Measurements from ENCODE around the gene NELL2. TPM values are rescaled to one million over a fixed set of nuclear protein-coding genes. Genes with fewer than 3 reads are reported as not detected.

The NELL2 gene
- total RNA-seq, 1 experiment from 2014 or later: 32.7 TPM

DNA sequence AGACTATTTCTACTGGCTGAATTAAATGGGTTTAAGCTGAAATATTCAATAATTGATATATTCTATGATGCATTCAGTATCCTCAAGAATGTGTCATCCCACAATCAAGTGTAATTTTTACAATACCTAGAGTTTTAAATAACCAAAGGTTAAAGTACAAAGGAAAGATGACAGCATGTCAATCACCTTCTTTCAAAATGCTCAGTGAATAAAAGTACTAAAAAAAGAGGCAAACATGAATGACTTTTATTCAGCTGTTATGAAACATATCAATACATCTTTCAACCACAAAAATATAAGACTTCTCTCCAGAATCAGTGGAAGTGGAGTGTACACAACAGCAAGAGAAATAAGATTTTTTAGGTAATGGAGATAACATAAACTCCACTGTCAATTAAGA, 72.0 kb downstream of the NELL2 start:
- H2AK5ac ChIP-seq (ENCODE audit: insufficient read length, low read length): no peak overlapping the region
- Mint-ChIP-seq H3K4me1 (peaks cover 7% of the 10 kb centered on the region in 2 experiments), H3K36me3 (ENCODE audit: insufficient read depth in 1 of 3, low read depth in 3 of 3) (no peaks in the 10 kb centered on the region), H3K4me3 (no peak overlapping the region), H3K27me3 (ENCODE audit: low read depth) (no peaks in the 10 kb centered on the region), H3K9me3 (no peaks in the 10 kb centered on the region), H3K27ac (no peak overlapping the region)
- no peaks in the 10 kb centered on the region for H3K4me1 ChIP-seq (ENCODE audit: insufficient read depth, low read length)
- no peaks in the 10 kb centered on the region for H3K9me3 ChIP-seq (ENCODE audit: control insufficient read depth, low read depth, low read length)
- H3K27ac ChIP-seq (ENCODE audit: insufficient read length, low read depth, low read length): no peak overlapping the region
- H3K4me2 ChIP-seq (ENCODE audit: insufficient read depth, insufficient read length, low read length): no peak overlapping the region
- H3K27me3 ChIP-seq (ENCODE audit: insufficient read depth, low read length): no peaks in the 10 kb centered on the region
- H2BK12ac ChIP-seq (ENCODE audit: insufficient read length, low read depth, low read length): no peak overlapping the region
- no peak overlapping the region for H3K18ac ChIP-seq (ENCODE audit: insufficient read length, low read depth, low read length)
- no peaks in the 10 kb centered on the region for H3K23me2 ChIP-seq (ENCODE audit: insufficient read length, low read depth, low read length, poor library complexity, severe bottlenecking)
- no peak overlapping the region for H3K56ac ChIP-seq (ENCODE audit: insufficient read length, low read depth, low read length)
- no peak overlapping the region for H2BK120ac ChIP-seq (ENCODE audit: low read depth, low read length, poor library complexity, severe bottlenecking)
- DNase-seq: no peak
- no peak overlapping the region for H4K5ac ChIP-seq (ENCODE audit: insufficient read length, low read depth, low read length)
- H3K14ac ChIP-seq (ENCODE audit: insufficient read depth, low read length): no peak overlapping the region
- no peak overlapping the region for H3K23ac ChIP-seq (ENCODE audit: insufficient read length, low read depth, low read length)
- H4K91ac ChIP-seq (ENCODE audit: insufficient read length, low read depth, low read length): no peak overlapping the region
- H2AFZ ChIP-seq (ENCODE audit: low read length): no peak overlapping the region
- TF ChIP-seq, protein P1, sequence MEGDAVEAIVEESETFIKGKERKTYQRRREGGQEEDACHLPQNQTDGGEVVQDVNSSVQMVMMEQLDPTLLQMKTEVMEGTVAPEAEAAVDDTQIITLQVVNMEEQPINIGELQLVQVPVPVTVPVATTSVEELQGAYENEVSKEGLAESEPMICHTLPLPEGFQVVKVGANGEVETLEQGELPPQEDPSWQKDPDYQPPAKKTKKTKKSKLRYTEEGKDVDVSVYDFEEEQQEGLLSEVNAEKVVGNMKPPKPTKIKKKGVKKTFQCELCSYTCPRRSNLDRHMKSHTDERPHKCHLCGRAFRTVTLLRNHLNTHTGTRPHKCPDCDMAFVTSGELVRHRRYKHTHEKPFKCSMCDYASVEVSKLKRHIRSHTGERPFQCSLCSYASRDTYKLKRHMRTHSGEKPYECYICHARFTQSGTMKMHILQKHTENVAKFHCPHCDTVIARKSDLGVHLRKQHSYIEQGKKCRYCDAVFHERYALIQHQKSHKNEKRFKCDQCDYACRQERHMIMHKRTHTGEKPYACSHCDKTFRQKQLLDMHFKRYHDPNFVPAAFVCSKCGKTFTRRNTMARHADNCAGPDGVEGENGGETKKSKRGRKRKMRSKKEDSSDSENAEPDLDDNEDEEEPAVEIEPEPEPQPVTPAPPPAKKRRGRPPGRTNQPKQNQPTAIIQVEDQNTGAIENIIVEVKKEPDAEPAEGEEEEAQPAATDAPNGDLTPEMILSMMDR (conservative IDR thresholded peaks at IDR 0.05): no peak
- no peak overlapping the region for H2BK20ac ChIP-seq (ENCODE audit: low read depth, low read length, poor library complexity, severe bottlenecking)
- no peak overlapping the region for H3K9ac ChIP-seq (ENCODE audit: extremely low read depth, insufficient read length, low read length)
- H2BK5ac ChIP-seq (ENCODE audit: insufficient read length, low read length): no peak overlapping the region
- no peaks in the 10 kb centered on the region for H3K79me1 ChIP-seq (ENCODE audit: insufficient read depth, low read depth, low read length, poor library complexity, severe bottlenecking)
- no peak overlapping the region for H2BK15ac ChIP-seq (ENCODE audit: low read depth, low read length)
- H4K8ac ChIP-seq (replicated peaks; ENCODE audit: insufficient read length, low read depth, low read length): no peak overlapping the region
- H3K79me2 ChIP-seq (ENCODE audit: insufficient read depth, low read length): no peaks in the 10 kb centered on the region
- H3K4ac ChIP-seq (ENCODE audit: low read depth, low read length): no peak overlapping the region
- H3T11ph ChIP-seq (ENCODE audit: low read length): no peak overlapping the region
- H4K20me1 ChIP-seq (ENCODE audit: control insufficient read depth, insufficient read depth, insufficient read length): no peaks in the 10 kb centered on the region

Data from H9 (cell line).